H9 (cell line): ENCODE results near the gene TSPAN9. TPM values are rescaled to one million over a fixed set of nuclear protein-coding genes. Genes with fewer than 3 reads are reported as not detected.

Experiments
- DNase-seq: peaks from one replicate; pipeline ENCODE4 v3.0.0-alpha.2; 2017
- H2AFZ ChIP-seq: one replicate; pipeline ENCODE4 v1.6.1; 2013; ENCODE audit warnings: mild to moderate bottlenecking, low read length, control low read depth, moderate library complexity
- H2AK5ac ChIP-seq: 2 replicates; pipeline ENCODE4 v1.6.1; 2013; ENCODE audit warnings: low read length, control low read depth, mixed read lengths; ENCODE audit not compliant: insufficient read length
- H2BK120ac ChIP-seq: one replicate; pipeline ENCODE4 v1.6.1; 2013; ENCODE audit warnings: low read depth, mild to moderate bottlenecking, low read length, control low read depth, inconsistent platforms; ENCODE audit not compliant: poor library complexity, severe bottlenecking
- H2BK12ac ChIP-seq: 2 replicates; pipeline ENCODE4 v1.6.1; 2013; ENCODE audit warnings: low read length, control low read depth, mixed read lengths, low read depth; ENCODE audit not compliant: insufficient read length
- H2BK15ac ChIP-seq: 2 replicates; pipeline ENCODE4 v1.6.1; 2013; ENCODE audit warnings: low read depth, low read length, control low read depth
- H2BK20ac ChIP-seq: one replicate; pipeline ENCODE4 v1.6.1; 2013; ENCODE audit warnings: low read depth, mild to moderate bottlenecking, low read length, control low read depth, inconsistent platforms; ENCODE audit not compliant: poor library complexity, severe bottlenecking
- H2BK5ac ChIP-seq: 2 replicates; pipeline ENCODE4 v1.6.1; 2013; ENCODE audit warnings: low read length, control low read depth, mixed read lengths; ENCODE audit not compliant: insufficient read length
- H3K14ac ChIP-seq: 2 replicates; pipeline ENCODE4 v1.6.1; 2013; ENCODE audit warnings: low read length, control low read depth; ENCODE audit not compliant: insufficient read depth
- H3K18ac ChIP-seq: 2 replicates; pipeline ENCODE4 v1.6.1; 2013; ENCODE audit warnings: low read depth, mild to moderate bottlenecking, mixed read lengths, low read length, control low read depth; ENCODE audit not compliant: insufficient read length
- H3K23ac ChIP-seq: 2 replicates; pipeline ENCODE4 v1.6.1; 2013; ENCODE audit warnings: low read length, control low read depth, mixed read lengths, low read depth; ENCODE audit not compliant: insufficient read length
- H3K23me2 ChIP-seq: 2 replicates; pipeline ENCODE4 v1.6.1; 2013; ENCODE audit warnings: low read depth, mild to moderate bottlenecking, mixed read lengths, low read length, control low read depth; ENCODE audit not compliant: insufficient read length, poor library complexity, severe bottlenecking
- H3K27ac ChIP-seq: 2 replicates; pipeline ENCODE4 v1.5.1; 2013; ENCODE audit warnings: low read length, control low read depth, mixed read lengths, low read depth; ENCODE audit not compliant: insufficient read length
- H3K27me3 ChIP-seq: 2 replicates; pipeline ENCODE4 v1.6.1; 2013; ENCODE audit warnings: low read length, control low read depth, inconsistent platforms; ENCODE audit not compliant: insufficient read depth
- H3K4ac ChIP-seq: 2 replicates; pipeline ENCODE4 v1.6.1; 2013; ENCODE audit warnings: low read depth, mild to moderate bottlenecking, control low read depth, inconsistent platforms, low read length, moderate library complexity
- H3K4me1 ChIP-seq: 2 replicates; pipeline ENCODE4 v1.6.1; 2013; ENCODE audit warnings: low read length, control low read depth, inconsistent platforms; ENCODE audit not compliant: insufficient read depth
- H3K4me2 ChIP-seq: 2 replicates; pipeline ENCODE4 v1.6.1; 2013; ENCODE audit warnings: low read length, control low read depth, mixed read lengths; ENCODE audit not compliant: insufficient read length, insufficient read depth
- H3K56ac ChIP-seq: 2 replicates; pipeline ENCODE4 v1.6.1; 2013; ENCODE audit warnings: low read depth, mild to moderate bottlenecking, mixed read lengths, low read length, control low read depth; ENCODE audit not compliant: insufficient read length
- H3K79me1 ChIP-seq: 2 replicates; pipeline ENCODE4 v1.6.1; 2013; ENCODE audit warnings: low read depth, mild to moderate bottlenecking, moderate library complexity, low read length, control low read depth, inconsistent platforms; ENCODE audit not compliant: insufficient read depth, poor library complexity, severe bottlenecking
- H3K79me2 ChIP-seq: 2 replicates; pipeline ENCODE4 v1.6.1; 2013; ENCODE audit warnings: low read length, control low read depth, inconsistent platforms; ENCODE audit not compliant: insufficient read depth
- H3K9ac ChIP-seq: 2 replicates; pipeline ENCODE4 v1.6.1; 2013; ENCODE audit warnings: low read length, control low read depth, mixed read lengths; ENCODE audit not compliant: insufficient read length; ENCODE audit errors: extremely low read depth
- H3K9me3 ChIP-seq: one replicate; pipeline ENCODE4 v1.6.1; 2013; ENCODE audit warnings: low read depth, low read length, inconsistent platforms; ENCODE audit not compliant: control insufficient read depth
- H3T11ph ChIP-seq: one replicate; pipeline ENCODE4 v1.6.1; 2013; ENCODE audit warnings: mild to moderate bottlenecking, low read length, control low read depth, inconsistent platforms
- H4K20me1 ChIP-seq: one replicate; pipeline ENCODE4 v1.6.1; 2013; ENCODE audit not compliant: control insufficient read depth, insufficient read length, insufficient read depth
- H4K5ac ChIP-seq: 2 replicates; pipeline ENCODE4 v1.6.1; 2013; ENCODE audit warnings: low read depth, mild to moderate bottlenecking, mixed read lengths, low read length, control low read depth; ENCODE audit not compliant: insufficient read length
- H4K8ac ChIP-seq: replicated peaks from 2 replicates; pipeline ENCODE4 v1.6.1; 2013; ENCODE audit warnings: low read length, control low read depth, mixed read lengths, low read depth; ENCODE audit not compliant: insufficient read length
- H4K91ac ChIP-seq: 2 replicates; pipeline ENCODE4 v1.6.1; 2013; ENCODE audit warnings: low read depth, mild to moderate bottlenecking, moderate library complexity, mixed read lengths, low read length, control low read depth; ENCODE audit not compliant: insufficient read length
- H3K27ac Mint-ChIP-seq, 3 experiments: 2 replicates in 2 of 3; 3 replicates in 1 of 3; pipeline ENCODE4 v1.8.0; 2020 to 2021; ENCODE audit warnings: mixed read lengths in 3 of 3, mild to moderate bottlenecking in 1 of 3, moderate library complexity in 1 of 3
- H3K27me3 Mint-ChIP-seq: 2 replicates; pipeline ENCODE4 v1.8.0; 2021; ENCODE audit warnings: low read depth, mild to moderate bottlenecking, moderate library complexity, mixed read lengths
- H3K36me3 Mint-ChIP-seq, 3 experiments: 2 replicates in 2 of 3; 3 replicates in 1 of 3; pipeline ENCODE4 v1.8.0; 2020 to 2021; ENCODE audit warnings: low read depth in 3 of 3, mixed read lengths in 3 of 3; ENCODE audit not compliant: insufficient read depth in 1 of 3
- H3K4me1 Mint-ChIP-seq, 2 experiments: 2 replicates each; pipeline ENCODE4 v1.8.0; 2020; ENCODE audit warnings: mixed read lengths in 2 of 2
- H3K4me3 Mint-ChIP-seq, 2 experiments: 2 replicates in 1 of 2; 3 replicates in 1 of 2; pipeline ENCODE4 v1.8.0; 2020 to 2021; ENCODE audit warnings: mild to moderate bottlenecking in 2 of 2, mixed read lengths in 2 of 2, moderate library complexity in 1 of 2
- H3K9me3 Mint-ChIP-seq, 2 experiments: 2 replicates in 1 of 2; 3 replicates in 1 of 2; pipeline ENCODE4 v1.8.0; 2020; ENCODE audit warnings: mild to moderate bottlenecking in 2 of 2, mixed read lengths in 2 of 2, moderate library complexity in 1 of 2
- WGBS: extraction: QIAGEN DNeasy Blood & Tissue Kit; methylation state at CpG from one replicate; pipeline ENCODE4 v1.1.7; 2013; ENCODE audit warnings: missing lambda C conversion rate, low lambda C conversion rate, mixed read lengths; ENCODE audit not compliant: insufficient read length; ENCODE audit errors: extremely low coverage; 5-methylcytosine and 5-hydroxymethylcytosine counted together
- total RNA-seq: library from RNA; stranded (reverse); gene quantifications from 2 replicates; pipeline ENCODE4 v1.2.1, GENCODE V29; 2021
- TF ChIP-seq, protein P1 (sequence below): fragments of 200-600 bp; sonication (generic); conservative IDR thresholded peaks from 3 replicates; pipeline ENCODE4 v1.8.0; 2021; ENCODE audit warnings: antibody characterized with exemption, mild to moderate bottlenecking

TSPAN9 gene
- total RNA-seq, 1 experiment from 2014 or later: 19.0 TPM

DNA sequence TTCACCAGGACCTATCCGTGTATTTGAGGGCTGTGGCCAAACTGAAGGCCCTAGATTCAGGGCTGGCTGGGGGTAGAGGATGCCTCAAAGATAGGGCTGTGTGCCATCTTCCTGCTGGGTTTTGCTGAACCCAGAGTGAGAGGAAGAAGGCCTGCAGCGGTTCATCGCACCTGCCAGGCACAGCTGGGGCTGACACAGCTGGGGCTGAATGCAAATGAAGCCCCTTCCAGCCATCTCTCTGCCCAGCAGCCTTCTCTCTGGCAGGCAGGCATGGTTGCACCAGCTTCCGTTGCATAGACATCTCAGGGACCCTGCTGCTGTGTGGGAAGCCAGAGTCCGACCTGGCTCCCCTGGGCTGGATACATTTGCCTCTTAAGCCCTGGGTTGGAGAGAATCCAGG, 152.4 kb downstream of the TSPAN9 start:
- no peak overlapping the region for H3K23ac ChIP-seq
- H4K20me1 ChIP-seq: no peaks in the 10 kb centered on the region
- H4K5ac ChIP-seq: no peak overlapping the region
- no peak overlapping the region for H3K56ac ChIP-seq
- no peak overlapping the region for H3K14ac ChIP-seq
- H3K9me3 ChIP-seq: no peaks in the 10 kb centered on the region
- no peak overlapping the region for H4K91ac ChIP-seq
- no peak overlapping the region for H3K4me2 ChIP-seq
- H2BK5ac ChIP-seq: no peak overlapping the region
- H3K27me3 ChIP-seq: no peaks in the 10 kb centered on the region
- H3K79me1 ChIP-seq: no peaks in the 10 kb centered on the region
- H3K27ac ChIP-seq: no peak overlapping the region
- no peak overlapping the region for H3T11ph ChIP-seq
- H3K23me2 ChIP-seq: no peaks in the 10 kb centered on the region
- peaks cover 0 to 6% of the 10 kb centered on the region in 2 experiments; a peak in 3 of 5 replicates for H3K9me3 Mint-ChIP-seq
- H2BK20ac ChIP-seq: no peak overlapping the region
- no peak overlapping the region for H2AK5ac ChIP-seq
- peaks cover 0 to 12% (median 8%) of the 10 kb centered on the region in 3 experiments; a peak in 6 of 7 replicates for H3K36me3 Mint-ChIP-seq
- H3K4ac ChIP-seq: no peak overlapping the region
- H2BK12ac ChIP-seq: no peak overlapping the region
- no peak overlapping the region for H3K4me3 Mint-ChIP-seq
- no peak overlapping the region; a peak in 1 of 7 replicates for H3K27ac Mint-ChIP-seq
- no peak overlapping the region for H4K8ac ChIP-seq
- peaks cover 3% of the 10 kb centered on the region; the same call in 1 of the 2 replicates for H3K4me1 ChIP-seq
- H3K79me2 ChIP-seq: no peaks in the 10 kb centered on the region
- H2AFZ ChIP-seq: no peak overlapping the region
- H3K27me3 Mint-ChIP-seq: no peaks in the 10 kb centered on the region; the same call in 1 of the 2 replicates
- no peak overlapping the region for H3K9ac ChIP-seq
- peaks cover 47 to 58% of the 10 kb centered on the region in 2 experiments for H3K4me1 Mint-ChIP-seq
- TF ChIP-seq, protein P1, sequence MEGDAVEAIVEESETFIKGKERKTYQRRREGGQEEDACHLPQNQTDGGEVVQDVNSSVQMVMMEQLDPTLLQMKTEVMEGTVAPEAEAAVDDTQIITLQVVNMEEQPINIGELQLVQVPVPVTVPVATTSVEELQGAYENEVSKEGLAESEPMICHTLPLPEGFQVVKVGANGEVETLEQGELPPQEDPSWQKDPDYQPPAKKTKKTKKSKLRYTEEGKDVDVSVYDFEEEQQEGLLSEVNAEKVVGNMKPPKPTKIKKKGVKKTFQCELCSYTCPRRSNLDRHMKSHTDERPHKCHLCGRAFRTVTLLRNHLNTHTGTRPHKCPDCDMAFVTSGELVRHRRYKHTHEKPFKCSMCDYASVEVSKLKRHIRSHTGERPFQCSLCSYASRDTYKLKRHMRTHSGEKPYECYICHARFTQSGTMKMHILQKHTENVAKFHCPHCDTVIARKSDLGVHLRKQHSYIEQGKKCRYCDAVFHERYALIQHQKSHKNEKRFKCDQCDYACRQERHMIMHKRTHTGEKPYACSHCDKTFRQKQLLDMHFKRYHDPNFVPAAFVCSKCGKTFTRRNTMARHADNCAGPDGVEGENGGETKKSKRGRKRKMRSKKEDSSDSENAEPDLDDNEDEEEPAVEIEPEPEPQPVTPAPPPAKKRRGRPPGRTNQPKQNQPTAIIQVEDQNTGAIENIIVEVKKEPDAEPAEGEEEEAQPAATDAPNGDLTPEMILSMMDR: no peak
- WGBS: no CpG with 5 or more reads among the region's 5 CpGs
- no peak for DNase-seq
- no peak overlapping the region for H2BK15ac ChIP-seq
- H2BK120ac ChIP-seq: no peak overlapping the region
- H3K18ac ChIP-seq: no peak overlapping the region
